HTERT RPE-1 (cell line): ENCODE results near the gene SYNM.
"Not testable (repeated sequence)": the region's sequence is repeated elsewhere in the genome, so short reads cannot be mapped to it uniquely, and the experiment has no call there.

Experiments
- in situ Hi-C: fragments of 300-500 bp; cut with MboI; formaldehyde crosslinking; loops from 4 replicates; pipeline ENCODE4 v1.14.3; 2020; ENCODE audit warnings: low sequenced_read_pairs

SYNM gene

DNA sequence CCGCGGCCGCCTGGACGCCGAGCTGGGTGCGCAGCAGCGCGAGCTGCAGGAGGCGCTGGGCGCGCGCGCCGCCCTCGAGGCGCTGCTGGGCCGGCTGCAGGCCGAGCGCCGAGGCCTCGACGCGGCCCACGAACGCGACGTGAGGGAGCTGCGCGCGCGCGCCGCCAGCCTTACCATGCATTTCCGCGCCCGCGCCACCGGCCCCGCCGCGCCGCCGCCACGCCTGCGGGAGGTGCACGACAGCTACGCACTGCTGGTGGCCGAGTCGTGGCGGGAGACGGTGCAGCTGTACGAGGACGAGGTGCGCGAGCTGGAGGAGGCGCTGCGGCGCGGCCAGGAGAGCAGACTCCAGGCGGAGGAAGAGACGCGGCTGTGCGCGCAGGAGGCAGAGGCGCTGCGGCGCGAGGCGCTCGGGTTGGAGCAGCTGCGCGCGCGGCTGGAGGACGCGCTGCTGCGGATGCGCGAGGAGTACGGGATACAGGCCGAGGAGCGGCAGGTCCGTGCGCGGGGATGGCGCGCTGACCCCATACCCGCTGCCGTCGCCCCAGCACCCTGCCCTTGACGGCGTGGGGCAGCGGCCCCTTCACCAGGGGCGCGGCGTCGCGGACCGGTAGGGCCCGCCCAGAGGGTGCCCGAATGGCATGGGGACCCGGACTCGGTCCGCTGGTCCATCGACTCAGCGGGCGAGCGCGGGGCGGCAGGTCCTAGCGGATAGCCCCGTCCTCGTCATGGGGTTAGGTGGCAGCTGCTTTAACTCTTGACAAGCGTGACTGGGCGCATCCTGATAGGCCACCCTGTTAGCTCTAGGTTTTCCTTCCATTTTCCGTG is 848 bp downstream of the SYNM start:
- in situ Hi-C loops = no loop called here

DNA sequence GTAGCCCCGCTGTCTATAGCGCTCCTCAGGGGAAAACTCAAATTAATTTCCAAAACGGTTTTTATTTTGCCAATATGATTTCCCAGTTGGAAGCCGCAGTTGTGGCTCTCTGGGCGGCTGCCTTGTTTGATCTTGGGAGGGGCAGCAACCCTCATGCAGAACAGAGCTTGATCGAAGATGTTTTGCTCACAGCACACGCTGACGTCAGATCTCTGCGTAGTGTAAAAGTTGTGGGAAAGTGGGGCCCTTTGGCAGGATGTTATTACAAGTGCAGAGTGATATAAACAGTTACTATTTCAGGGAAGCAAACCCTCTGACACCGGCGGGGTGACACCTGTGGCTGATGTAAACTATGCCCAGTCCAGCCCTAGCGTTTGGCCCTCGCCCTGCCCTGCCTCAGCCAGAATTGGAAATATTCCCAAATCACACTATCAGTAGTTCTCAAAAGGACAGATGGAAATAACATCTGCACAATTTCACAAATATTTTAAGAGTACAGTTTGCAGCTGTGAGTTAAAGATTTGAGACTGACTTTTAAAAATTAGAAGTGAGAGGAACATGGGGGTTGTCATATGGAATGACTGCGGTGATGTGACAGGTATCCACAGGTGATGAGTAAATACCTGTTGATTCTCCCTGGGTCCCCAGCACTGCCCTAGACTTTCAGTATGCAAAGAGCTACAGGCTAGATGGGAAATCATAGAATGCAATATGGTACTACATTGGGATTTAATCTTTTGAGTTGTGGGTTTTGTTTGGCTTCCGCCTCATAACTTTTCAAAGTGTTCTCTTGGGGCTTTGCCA is 1.7 kb downstream of the SYNM start:
- in situ Hi-C loops = no loop called here

DNA sequence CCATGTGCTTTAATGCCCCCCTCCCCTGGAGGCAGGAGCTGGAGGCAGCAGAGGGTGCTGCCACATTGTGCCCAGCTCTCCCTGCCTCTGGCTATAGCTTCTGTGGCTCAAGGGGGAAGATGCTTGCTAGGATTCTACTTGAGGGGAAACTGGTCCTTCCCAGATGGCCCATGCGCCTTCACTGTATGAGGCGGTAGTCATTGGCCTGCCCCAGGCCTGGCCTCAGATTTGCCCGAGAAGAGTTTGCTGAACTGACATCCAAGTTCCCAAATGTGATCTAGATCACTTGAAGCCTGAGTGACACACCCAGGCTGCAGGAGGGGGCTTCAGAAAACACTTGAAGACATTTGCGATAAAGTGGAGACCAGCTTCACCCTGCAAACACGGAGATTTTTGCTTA is 4.1 kb downstream of the SYNM start:
- in situ Hi-C loops = no loop called here

DNA sequence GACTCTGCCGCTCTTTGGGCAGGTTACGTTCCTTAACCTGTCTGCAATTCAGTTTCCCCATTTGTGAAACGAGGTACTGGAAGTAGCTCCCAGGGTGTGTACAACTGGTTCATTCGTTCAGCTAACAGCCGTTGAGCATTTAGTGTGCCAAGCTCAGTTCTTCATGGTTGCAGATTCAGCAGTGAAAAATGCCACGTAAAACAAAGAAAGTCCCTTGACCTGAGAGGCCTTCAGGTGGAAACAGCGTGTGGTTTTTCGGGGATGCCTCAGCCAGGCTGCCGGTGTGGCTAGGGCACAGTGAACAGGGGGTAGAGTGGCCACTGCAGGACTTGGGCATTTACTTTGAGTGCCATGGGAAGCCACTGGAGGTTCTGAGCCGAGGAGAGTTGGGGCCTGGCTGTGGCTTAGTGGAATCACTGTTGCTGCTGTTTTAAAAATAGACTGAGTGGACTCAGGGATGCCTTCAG is 4.7 kb downstream of the SYNM start:
- in situ Hi-C loops = no loop called here

DNA sequence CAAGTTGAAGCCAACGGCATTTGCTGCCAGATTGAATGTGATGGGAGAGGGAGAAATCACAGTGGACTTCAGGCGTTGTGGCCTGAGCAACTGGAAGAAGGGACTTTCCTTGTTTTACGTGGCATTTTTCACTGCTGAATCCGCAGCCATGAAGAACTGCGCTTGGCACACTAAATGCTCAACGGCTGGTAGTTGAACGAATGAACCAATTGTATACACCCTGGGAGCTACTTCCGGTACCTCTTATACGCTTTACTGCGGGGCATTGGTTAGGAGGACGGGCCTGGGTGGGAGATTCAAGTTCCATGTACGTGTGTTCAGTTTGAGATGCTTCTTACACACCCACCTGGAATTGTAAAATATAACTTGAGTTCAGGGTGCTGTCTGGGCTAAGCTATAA is 5.2 kb downstream of the SYNM start:
- in situ Hi-C loops = no loop called here

DNA sequence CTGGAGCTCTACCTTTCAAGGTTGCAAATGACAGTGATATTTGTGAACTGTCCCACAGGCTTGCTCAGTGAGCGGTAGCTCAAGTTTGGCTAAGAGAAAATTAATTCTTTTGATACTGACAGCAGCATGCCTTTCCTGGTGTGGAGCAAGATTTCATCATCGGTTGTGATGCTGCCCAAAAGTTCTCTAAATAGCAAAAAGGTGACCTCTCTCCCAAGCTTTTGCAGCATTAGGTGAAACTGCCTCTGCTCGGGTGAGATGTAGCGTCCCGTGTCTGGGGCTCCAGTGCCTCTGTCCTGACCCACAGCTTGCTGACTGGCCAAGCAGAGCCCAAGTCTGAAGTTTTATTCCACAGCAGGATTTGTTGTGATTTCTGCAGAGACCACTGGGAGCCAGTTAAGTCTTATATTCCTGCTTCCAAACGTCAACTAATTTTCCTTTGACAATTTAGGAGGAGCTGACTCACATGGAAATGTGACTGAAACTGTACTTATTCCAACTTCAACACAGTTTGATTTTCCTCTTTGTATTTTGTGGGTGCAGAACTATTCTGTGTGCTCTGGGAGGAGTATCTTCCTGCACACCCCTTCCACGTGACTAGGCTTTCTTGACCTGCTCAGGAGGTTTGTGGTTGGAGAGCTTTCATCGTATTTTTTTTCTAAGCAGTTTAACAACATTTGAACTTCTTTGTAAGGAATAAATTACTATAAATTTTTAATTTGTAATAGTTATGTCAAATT is 5.9 kb downstream of the SYNM start:
- in situ Hi-C loops = no loop called here

DNA sequence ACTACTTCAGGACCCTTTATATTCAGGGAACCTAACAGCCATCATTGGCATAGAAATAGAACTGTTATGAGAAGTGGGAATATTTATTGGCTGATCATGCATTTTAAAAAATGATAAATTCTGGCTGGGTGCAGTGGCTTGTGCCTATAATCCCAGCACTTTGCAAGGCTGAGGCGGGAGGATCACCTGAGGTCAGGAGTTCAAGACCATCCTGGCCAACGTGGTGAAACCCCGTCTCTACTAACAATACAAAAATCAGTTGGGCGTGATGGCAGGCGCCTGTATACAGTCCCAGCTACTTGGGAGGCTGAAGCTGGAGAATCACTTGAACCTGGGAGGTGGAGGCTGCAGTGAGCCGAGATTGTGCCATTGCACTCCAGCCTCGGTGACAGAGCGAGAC is 6.8 kb downstream of the SYNM start:
- in situ Hi-C loops = not testable (repeated sequence)

DNA sequence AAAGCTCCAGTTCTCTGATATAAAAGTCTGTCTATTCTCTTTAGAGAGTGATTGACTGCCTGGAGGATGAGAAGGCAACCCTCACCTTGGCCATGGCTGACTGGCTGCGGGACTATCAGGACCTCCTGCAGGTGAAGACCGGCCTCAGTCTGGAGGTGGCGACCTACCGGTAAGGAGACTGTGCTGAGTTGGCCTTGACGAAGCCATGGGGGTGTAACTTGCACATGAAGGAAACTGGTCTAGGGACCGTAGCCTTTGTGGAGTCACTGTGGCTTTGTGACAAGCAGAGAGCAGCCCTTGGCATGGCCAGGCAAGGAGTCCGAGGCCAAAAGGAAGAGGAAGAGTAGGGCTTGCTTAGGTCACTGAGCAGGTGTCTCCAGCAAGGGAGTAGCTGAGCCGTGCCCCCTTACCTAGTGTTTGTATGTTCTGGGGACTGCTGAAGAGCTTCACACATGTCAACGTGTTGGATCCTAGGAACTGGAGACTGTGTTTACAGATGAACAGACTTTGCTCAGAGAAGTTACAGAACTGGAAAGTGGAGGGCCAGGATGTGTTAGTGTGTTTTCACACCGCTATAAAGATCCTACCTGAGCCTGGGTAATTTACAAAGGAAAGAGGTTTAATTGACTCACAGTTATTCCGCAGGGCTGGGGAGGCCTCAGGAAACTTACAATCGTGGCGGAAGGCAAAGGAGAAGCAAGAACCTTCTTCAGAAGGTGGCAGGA is 8.8 kb downstream of the SYNM start:
- in situ Hi-C loops = no loop called here

DNA sequence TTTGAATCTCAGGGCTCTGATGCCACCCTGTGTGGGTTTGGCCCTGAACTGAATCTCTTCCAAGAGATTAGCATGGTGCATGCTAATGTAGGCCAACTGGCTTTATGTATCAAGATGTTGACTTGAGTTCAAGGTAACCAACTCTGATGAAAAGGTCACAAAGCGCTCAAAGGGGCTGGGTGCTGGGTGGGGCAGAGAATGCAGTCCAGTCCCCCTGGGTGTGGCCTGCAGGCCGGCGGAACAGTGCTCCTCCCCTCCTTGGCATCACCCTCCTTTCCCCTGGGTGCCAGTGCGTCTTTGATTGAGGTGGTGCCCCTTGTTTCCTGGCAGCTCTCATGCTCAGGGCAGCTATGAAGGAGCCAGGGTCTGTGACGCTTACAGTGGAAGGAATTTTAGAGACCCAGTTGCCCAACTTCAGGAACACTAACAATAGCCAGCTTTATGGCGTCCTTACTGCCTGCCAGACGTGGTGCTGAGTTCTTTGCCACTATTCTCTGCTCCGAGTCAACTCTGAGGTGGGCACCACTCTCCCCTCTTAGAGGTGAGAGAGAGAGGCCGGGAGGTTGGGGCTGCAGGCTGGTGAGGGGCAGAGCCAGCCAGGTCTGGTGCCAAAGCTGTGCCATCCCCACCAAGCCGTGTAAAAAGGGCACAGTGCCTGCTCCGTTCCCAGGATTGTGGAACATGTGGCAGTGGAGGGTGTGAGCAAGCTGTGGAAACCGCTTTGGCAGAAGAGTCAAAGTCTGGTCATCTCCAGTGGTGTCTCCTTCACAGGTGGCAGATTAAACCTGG is 9.8 kb downstream of the SYNM start:
- in situ Hi-C loops = no loop called here

DNA sequence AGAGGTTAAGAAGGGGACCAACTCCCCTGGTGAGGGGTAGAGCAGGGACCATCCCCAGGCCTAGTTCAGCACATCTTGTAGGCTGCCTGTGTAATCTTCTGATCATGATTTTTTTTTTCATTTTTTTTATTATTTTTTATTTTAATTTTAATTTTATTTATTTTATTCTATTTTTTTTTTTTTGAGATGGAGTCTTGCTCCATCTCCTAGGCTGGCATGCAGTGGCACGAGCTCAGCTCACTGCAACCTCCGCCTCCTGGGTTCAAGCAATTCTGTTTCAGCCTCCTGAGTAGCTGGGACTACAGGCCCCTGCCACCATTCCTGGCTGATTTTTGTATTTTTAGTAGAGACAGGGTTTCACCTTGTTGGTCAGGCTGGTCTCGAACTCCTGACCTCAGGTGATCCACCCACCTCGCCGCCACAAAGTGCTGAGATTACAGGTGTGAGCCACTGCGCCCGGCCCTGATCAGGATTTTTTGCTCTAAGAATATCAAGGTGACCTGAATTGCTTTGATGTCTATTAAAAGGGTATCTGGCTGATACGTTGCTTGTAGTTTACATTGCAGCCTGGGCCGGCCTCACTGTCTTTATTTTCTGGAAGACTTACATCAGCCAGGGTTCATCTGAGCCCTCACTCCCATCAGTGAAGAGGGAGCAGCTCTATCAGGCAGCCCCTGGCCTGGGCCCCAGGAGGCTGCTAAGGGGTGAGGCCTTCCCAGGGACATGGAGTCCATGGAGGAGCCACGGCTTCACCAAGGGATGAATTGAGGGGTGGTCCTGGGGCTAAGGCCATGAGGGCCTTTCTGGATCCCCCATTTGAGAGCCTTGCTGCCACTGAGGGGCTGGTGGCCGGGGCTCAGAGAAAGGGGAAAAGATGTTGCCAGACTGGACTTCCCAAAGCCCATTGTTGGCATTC is 10.7 kb downstream of the SYNM start:
- in situ Hi-C loops = no loop called here

DNA sequence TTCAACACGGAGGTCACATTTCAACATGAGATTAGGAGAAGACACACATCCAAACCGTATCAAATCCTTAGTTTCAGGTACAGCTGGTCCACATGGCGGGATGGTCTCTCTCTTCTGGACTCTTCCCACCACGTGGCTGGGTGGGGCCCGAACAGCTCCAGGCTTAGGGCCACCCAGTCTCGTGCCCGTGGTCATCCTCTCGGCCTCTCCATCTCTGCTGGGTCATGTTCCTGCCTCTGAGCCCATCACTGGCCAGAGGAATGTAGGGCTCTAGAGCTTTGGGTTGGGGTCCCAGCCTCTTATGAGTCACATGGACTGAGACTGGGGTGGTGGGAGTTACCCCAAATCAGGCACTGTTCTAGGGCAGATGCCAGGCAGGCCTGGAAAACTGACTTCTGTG is 12.2 kb downstream of the SYNM start:
- in situ Hi-C loops = no loop called here

DNA sequence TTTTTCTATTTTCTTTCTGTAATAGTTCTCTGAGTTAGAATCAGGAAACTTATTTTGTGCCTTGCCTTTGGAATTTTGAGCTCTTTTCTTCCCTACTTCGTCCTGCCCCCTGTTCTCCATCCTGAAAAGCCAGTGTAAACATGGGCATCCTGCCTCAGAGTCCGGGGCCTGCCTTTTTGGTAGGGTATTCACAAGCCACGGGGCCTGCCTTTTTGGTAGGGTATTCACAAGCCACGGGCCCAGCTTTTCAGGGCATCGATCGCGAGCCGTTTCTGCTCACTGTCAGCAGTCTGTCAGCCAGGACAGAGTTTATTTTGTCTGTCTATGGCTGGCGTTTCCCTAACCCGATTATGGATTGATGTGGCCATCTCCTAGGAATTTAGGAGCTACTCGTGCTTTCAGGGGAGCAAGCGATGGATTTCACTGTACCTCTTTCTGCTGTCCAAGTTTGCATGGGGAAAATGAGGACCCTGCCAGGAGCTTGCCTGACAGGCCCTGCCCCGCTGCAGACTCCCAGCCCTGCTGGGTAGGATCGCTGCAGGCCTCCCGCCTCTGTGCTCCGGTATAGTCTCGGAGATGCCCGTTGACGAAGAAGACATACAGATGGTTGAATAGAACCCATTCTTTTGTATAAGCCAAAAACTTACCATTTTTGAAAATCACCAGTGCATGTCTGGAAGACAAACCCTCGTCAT is 12.8 kb downstream of the SYNM start:
- in situ Hi-C loops = no loop called here

DNA sequence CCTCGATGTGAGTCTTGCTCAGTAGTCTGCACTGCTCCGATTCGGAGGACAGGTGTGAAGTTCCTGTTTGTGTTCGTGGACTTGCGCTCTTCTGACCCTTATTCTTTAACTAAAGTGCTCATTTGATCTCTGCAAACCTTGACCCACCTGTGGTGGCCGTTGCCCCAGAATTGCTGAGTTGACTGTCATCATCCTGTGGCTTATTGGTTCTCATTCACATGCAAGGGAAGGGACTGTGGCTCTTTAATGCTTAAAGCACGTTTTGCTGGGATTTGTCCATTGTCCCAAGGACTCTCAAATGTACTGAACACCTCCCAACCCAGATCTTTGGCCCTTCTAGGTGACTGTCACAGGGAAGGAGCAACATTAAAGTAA is 13.4 kb downstream of the SYNM start:
- in situ Hi-C loops = no loop called here

DNA sequence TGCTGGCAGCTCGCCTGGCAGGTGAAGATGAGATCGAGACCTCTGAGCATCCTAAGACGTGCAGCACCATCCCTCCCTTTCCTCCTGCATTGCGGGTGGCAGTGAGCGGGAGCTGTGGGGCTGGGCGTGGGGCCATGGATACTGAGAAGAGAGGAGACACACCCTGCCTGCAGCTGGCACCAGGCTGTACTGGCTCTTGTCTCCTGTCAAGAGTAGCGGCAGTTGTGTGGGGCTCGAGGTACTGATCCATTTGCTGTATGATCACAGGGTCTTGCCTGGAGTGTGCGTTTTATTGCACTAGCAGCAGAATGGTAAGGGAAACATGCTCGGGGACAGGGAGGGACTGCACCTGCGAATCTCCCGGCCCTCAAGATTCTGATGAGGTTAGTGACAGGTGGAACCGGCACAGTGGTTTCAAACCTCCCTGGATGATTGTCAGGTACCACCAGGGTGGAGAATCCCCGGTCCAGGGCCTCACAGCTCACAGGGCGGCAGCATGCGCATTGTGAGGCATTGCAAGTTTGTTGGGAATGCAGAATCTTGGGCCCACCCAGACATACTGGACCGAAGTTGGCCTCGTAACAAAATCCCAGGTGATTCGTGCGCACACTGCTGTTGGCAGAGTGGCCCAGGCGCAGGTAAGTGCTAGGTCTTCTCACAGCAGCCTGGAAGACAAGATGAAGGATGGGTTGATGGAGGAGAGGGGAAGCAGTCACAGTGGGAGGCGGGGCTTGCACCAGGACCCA is 14.1 kb downstream of the SYNM start:
- in situ Hi-C loops = no loop called here

DNA sequence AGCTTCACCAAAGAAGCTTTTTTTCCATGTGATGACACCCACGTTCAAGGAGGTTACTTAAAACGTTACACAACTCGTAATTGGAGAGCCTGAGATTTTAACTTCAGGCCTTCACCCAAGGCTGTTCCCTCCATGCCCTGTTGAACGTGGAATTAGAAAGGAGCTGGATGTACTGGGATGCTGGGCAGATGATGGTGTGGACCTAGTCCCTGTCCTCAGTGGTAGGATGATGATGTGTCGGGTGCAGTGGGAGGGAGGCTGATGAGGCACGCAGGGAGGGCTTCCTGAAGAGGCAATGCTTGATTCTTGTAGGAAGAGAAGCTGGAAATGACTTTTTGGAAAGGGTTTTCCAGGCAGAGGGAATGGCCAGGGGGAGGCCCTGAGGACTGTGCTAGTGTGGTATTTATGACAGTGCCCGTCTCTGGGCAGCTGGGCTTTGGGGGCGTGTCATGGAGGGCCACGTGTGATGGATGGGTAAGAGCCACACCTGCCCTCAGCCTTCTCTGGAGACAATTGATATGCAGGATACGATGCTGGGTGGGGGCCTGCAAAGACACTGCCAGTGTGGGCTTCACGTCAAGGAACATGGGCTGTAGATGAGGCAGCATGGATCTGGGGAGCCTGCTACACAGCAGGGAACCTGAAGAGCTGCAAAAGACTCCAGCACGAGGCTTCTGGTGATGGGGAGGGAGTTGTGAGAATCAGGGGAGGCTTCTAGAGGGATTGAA is 15.3 kb downstream of the SYNM start:
- in situ Hi-C loops = no loop called here

DNA sequence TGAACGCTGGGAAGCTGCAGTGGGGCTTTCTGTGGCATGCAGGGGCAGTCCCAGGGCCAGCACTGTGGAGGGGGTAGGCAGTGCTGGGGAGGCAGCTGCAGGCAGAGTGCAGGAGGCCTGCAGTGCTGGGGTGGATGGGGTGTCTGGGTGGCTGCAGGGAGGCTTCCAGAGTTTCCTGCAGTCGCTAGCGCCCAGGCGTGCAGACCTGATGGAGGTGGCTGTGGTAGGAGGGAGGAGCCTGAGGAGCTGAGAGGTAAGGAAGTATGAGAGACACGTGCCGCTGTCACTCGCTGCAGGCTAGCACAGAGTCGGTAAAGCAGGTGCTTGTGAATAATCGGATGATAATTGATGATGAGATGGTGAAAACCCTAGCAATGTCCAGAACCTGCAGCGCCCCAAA is 16.3 kb downstream of the SYNM start:
- in situ Hi-C loops = no loop called here
